ENCODE data around the gene CAPN5. TPM values are rescaled to one million over a fixed set of nuclear protein-coding genes. Genes with fewer than 3 reads are reported as not detected.

The CAPN5 gene
- total RNA-seq, 2 experiments from 2014 or later = 0.62 to 0.76 TPM

DNA sequence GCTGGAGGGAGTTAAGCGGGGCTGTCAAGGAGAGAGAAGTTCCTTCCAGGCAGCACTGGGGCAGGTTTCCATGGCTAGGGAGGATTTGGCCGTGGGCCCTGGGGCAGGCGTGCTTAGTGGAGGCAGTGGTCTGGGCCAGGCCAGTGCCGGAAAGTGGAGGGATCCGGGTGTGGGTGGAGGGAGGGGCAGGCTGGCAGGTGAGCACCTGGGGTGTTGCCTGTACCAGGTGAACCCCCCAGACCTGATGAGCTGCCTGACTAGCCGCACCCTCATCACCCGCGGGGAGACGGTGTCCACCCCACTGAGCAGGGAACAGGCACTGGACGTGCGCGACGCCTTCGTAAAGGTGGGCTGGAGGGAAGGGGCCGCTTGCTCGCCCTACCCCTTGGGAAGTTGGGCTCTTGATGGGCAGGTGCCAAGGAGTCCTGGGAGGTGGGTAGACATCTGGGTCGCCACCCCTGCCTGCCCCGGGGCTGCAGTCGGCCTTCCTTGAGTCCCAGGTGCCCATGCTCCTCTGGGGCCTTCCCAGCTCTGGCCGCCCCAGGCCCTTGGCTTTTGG is 93.2 kb downstream of the CAPN5 start:
- H3K27ac Mint-ChIP-seq = no peak overlapping the region
- ATAC-seq (no peak), DNase-seq (no peak)
- no peaks in the 10 kb centered on the region for H3K27me3 Mint-ChIP-seq
- no peak overlapping the region for H3K4me3 Mint-ChIP-seq
- intact Hi-C loops (cut with DNase I, micrococcal nuclease) = no loop called here
- ChIA-PET POLR2A (no interaction called here), CTCF (no interaction called here)
- H3K9me3 Mint-ChIP-seq (ENCODE audit: low read depth) = no peaks in the 10 kb centered on the region
- no peaks in the 10 kb centered on the region for H3K4me1 Mint-ChIP-seq
- no peaks in the 10 kb centered on the region for H3K36me3 Mint-ChIP-seq (ENCODE audit: low read depth)

DNA sequence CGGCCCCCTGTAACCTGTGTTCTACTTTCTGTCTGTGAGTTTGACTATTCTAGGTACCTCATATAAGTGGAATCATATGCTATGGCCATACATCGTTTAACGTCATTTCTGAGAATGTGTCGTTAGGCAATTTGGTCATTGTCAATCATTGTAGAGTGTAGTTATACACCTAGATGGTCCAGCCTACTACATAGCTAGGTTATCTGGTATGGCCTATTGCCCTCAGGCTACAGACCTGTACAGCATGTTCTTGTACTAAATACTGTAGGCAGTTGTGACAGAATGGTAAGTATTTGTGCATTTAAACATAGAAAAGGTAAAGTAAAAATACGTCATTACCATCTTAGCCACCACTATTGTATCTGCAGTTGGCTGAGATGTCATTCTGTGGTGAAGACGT is 96.5 kb downstream of the CAPN5 start:
- Mint-ChIP-seq H3K4me3 (no peak overlapping the region), H3K27ac (no peak overlapping the region), H3K36me3 (ENCODE audit: low read depth) (no peaks in the 10 kb centered on the region), H3K27me3 (no peaks in the 10 kb centered on the region), H3K9me3 (ENCODE audit: low read depth) (no peaks in the 10 kb centered on the region), H3K4me1 (no peaks in the 10 kb centered on the region)
- ATAC-seq (no peak), DNase-seq (no peak)
- ChIA-PET CTCF (no interaction called here), POLR2A (no interaction called here)
- intact Hi-C loops (cut with DNase I, micrococcal nuclease) = no loop called here

DNA sequence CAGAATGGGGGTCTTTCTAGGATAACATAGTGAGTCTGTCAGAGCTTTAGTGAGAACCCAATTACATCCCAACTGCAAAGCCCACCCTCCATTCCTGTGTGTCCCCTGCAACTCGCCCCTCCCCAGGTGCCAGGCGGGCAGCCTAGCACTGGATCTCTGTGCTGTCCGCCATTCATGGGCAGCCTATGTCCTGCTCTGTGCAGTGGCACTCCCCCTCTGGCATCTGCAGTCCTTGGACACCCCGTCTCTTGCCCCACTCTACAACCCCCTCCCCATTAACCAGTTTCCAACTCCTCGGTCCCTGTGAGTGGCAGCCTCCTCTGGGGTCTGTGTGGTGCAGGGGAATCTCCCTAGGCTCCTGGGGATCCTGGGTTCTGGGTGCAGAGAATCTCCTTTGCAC is 98.3 kb downstream of the CAPN5 start:
- ChIA-PET POLR2A (no interaction called here), CTCF (no interaction called here)
- no peak overlapping the region for H3K4me3 Mint-ChIP-seq
- H3K36me3 Mint-ChIP-seq (ENCODE audit: low read depth) = no peaks in the 10 kb centered on the region
- no peak for DNase-seq
- intact Hi-C loops (cut with DNase I, micrococcal nuclease) = no loop called here
- H3K27me3 Mint-ChIP-seq = no peaks in the 10 kb centered on the region
- H3K27ac Mint-ChIP-seq = no peak overlapping the region
- no peaks in the 10 kb centered on the region for H3K9me3 Mint-ChIP-seq (ENCODE audit: low read depth)
- no peaks in the 10 kb centered on the region for H3K4me1 Mint-ChIP-seq
- no peak for ATAC-seq

DNA sequence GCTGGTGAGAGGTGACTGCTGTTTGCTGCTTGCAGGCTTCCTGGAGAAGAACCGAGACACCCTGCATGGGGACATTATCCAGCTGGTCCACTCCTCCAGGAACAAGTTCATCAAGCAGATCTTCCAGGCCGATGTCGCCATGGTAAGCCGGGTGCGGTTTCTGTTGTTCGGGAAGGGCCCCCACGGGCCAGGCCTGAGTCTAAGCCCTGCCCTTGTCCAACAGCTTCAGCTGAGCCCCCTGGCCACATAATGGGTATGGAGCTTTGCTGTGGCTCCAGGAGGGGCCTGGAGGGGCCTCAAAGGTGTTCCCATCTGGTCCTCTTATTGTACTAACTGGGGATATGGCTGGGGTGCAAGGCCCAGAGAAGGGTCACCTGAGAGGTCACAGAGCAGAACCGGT is 99.2 kb downstream of the CAPN5 start:
- ChIA-PET POLR2A (no interaction called here), CTCF (interaction anchor here (0.6 to 1.0 kb wide), 3 partner anchors 39 to 306 kb away, joined by 3 to 5 read pairs (median 3); no protein-coding TSS in a partner anchor)
- H3K4me1 Mint-ChIP-seq = no peaks in the 10 kb centered on the region
- intact Hi-C loops (cut with DNase I, micrococcal nuclease) = no loop called here
- H3K4me3 Mint-ChIP-seq = no peak overlapping the region
- H3K36me3 Mint-ChIP-seq (ENCODE audit: low read depth) = no peaks in the 10 kb centered on the region
- ATAC-seq = no peak
- no peak for DNase-seq
- H3K9me3 Mint-ChIP-seq (ENCODE audit: low read depth) = no peaks in the 10 kb centered on the region
- H3K27me3 Mint-ChIP-seq = no peaks in the 10 kb centered on the region
- no peak overlapping the region for H3K27ac Mint-ChIP-seq

DNA sequence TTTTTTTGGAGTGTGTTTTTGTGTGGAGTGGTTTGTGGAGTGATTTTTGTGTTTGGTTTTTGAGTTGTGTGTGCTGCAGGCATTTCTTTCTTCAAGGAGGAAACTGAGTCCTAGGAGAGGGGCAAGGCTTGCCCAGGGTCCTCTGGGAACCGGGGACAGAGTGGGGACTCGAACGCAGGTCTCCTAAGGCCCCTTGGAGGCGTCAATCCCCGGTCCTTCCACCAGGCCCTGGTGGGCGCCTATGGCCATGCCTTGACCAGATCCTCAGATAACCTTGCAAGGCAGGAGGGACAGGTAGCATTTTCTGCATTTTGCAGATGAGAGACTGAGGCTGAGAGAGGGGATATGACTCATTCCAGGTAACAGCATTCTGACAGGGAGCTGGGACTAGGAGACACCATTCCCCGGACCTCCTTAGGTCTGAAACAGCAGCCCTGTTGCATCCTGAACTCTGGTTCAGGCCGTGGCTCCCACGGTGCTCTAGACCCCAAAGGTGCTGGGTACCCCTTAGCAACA is 100.4 kb downstream of the CAPN5 start:
- ChIA-PET CTCF (no interaction called here), POLR2A (no interaction called here)
- H3K4me3 Mint-ChIP-seq = no peak overlapping the region
- no peaks in the 10 kb centered on the region for H3K27me3 Mint-ChIP-seq
- DNase-seq = no peak
- no peaks in the 10 kb centered on the region for H3K4me1 Mint-ChIP-seq
- H3K36me3 Mint-ChIP-seq (ENCODE audit: low read depth) = no peaks in the 10 kb centered on the region
- no peak for ATAC-seq
- H3K27ac Mint-ChIP-seq = no peak overlapping the region
- intact Hi-C loops (cut with DNase I, micrococcal nuclease) = no loop called here
- no peaks in the 10 kb centered on the region for H3K9me3 Mint-ChIP-seq (ENCODE audit: low read depth)

DNA sequence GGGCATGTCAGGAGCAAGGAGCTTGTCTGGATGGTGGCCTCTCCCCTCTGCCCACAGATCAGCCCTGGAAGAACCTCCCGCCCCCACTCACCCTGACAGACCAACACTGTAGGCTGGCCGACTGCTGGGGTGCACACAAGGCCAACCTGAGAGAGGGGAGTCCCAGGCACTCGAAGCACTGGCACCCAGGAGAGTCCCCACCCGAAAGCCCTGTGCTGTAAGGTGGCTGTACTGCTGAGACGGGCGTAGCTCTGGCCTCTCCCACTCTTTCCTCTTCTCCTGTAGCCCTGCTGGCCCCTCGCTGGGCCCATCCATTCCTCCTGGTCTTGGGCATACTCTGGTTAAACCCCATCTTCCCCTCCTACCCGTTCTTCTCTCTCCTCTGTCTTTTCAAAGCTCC is 101.0 kb downstream of the CAPN5 start:
- H3K36me3 Mint-ChIP-seq (ENCODE audit: low read depth) = no peaks in the 10 kb centered on the region
- ATAC-seq = no peak

DNA sequence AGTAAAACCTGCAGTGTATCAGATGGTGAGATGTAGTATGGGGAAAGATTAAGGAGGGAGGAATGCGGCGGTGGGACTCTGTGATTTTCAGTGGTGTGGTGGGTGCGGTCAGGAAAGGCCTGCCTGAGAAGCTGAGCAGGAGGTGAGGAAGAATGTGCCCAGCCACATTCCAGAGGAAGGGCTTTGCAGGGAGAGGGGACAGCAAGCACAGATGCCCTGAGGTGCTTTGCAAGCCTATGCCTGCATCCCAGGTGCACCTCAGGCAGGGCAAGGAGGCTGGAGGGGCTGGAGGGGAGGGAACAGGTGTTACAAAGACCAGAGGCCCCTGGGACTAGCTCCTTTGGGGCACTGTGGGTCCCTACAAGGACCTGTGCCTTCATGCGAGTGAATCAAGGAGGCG is 103.3 kb downstream of the CAPN5 start:
- Mint-ChIP-seq H3K27me3 (no peaks in the 10 kb centered on the region), H3K9me3 (ENCODE audit: low read depth) (no peaks in the 10 kb centered on the region), H3K4me1 (no peaks in the 10 kb centered on the region), H3K4me3 (no peak overlapping the region), H3K36me3 (ENCODE audit: low read depth) (no peaks in the 10 kb centered on the region), H3K27ac (no peak overlapping the region)
- ChIA-PET POLR2A (no interaction called here), CTCF (interaction anchor here (0.5 to 1.2 kb wide), 3 partner anchors 16 to 157 kb away, joined by 3 to 4 read pairs (median 3); no protein-coding TSS in a partner anchor)
- DNase-seq = no peak
- intact Hi-C loops (cut with DNase I, micrococcal nuclease) = no loop called here
- no peak for ATAC-seq

More for the DNA sequence above, 101.0 kb downstream of the CAPN5 start:
- ChIA-PET POLR2A (no interaction called here), CTCF (interaction anchor here (0.9 kb wide), 1 partner anchor 20 kb away, joined by 4 read pairs; no protein-coding TSS in a partner anchor)
- H3K9me3 Mint-ChIP-seq (ENCODE audit: low read depth) = no peaks in the 10 kb centered on the region
- intact Hi-C loops (cut with DNase I, micrococcal nuclease) = no loop called here
- H3K4me1 Mint-ChIP-seq = no peaks in the 10 kb centered on the region
- no peak overlapping the region for H3K27ac Mint-ChIP-seq
- no peak for DNase-seq
- H3K27me3 Mint-ChIP-seq = no peaks in the 10 kb centered on the region
- H3K4me3 Mint-ChIP-seq = no peak overlapping the region

DNA sequence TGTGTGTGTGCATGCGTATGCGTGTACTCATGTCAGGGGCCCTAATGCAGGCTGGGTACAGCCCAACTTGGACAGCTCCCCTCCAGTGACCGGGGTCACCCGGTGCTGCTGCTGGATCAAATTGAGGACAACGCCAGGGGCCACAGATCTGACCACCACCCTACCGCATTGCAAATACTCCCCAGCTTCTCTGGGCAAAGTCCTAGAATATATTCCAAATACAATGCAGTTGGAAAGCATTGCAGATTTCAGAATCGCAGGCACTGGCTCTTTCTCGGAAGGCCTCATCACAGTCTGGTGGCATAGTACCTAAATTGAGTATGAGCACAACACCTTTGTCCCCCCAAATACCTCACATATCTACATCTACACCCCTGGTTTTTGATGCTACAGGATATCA is 104.5 kb downstream of the CAPN5 start:
- POLR2A ChIA-PET = no interaction called here
- no peaks in the 10 kb centered on the region for H3K9me3 Mint-ChIP-seq (ENCODE audit: low read depth)

DNA sequence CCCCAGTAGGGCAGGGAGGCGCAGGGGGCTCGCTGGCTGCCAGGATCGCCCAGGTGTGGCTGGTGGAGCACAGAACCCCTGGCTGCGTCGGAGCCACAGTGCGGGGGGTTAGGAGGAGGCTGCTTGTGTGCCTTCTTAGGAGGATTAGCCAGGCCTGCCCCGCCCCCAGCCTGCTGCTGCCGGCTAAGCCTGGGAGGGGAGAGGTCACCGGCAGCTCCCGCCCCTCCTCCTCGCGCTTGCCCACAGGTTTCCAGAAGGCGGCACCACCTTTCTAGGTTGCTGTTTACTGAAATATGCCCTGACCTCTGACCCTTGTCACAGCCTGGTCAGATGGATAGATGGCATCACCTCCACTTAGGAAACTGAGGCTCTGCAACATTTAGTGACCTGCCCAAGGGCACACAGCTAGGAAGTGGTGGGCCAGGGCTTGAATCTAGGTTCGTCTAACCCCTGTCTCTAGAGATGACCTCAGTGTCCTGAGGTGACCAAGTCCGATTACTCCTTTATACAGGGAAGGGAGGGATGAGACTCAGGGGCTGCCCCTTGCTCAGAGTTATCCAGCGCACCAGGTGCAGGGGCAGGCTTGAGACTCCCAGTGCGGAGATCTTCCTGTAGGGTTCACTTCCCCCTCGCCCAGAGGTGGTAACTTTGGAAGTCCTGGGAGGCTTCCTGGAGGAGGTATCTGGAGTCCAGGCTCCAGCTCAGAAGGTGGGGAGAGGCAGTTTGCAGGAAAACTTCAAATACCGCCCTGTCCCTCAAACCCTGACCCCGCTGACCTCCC is 105.3 kb downstream of the CAPN5 start:
- ChIA-PET CTCF (interaction anchor here (0.5 kb wide), 1 partner anchor 45 kb away, joined by 4 read pairs; no protein-coding TSS in a partner anchor), POLR2A (no interaction called here)
- H3K36me3 Mint-ChIP-seq (ENCODE audit: low read depth) = no peaks in the 10 kb centered on the region
- H3K4me3 Mint-ChIP-seq = no peak overlapping the region
- no peak for DNase-seq
- H3K9me3 Mint-ChIP-seq (ENCODE audit: low read depth) = no peaks in the 10 kb centered on the region
- intact Hi-C loops (cut with DNase I, micrococcal nuclease) = no loop called here
- H3K27me3 Mint-ChIP-seq = no peaks in the 10 kb centered on the region
- no peak for ATAC-seq
- no peak overlapping the region for H3K27ac Mint-ChIP-seq
- no peaks in the 10 kb centered on the region for H3K4me1 Mint-ChIP-seq

More for the DNA sequence above, 104.5 kb downstream of the CAPN5 start:
- intact Hi-C loops (cut with DNase I, micrococcal nuclease) = no loop called here
- DNase-seq = no peak
- no peaks in the 10 kb centered on the region for H3K4me1 Mint-ChIP-seq
- no peak overlapping the region for H3K27ac Mint-ChIP-seq
- H3K4me3 Mint-ChIP-seq = no peak overlapping the region
- CTCF ChIA-PET = interaction anchor here (0.5 kb wide), 1 partner anchor 44 kb away, joined by 4 read pairs; no protein-coding TSS in a partner anchor
- H3K36me3 Mint-ChIP-seq (ENCODE audit: low read depth) = no peaks in the 10 kb centered on the region
- ATAC-seq = no peak
- H3K27me3 Mint-ChIP-seq = no peaks in the 10 kb centered on the region

DNA sequence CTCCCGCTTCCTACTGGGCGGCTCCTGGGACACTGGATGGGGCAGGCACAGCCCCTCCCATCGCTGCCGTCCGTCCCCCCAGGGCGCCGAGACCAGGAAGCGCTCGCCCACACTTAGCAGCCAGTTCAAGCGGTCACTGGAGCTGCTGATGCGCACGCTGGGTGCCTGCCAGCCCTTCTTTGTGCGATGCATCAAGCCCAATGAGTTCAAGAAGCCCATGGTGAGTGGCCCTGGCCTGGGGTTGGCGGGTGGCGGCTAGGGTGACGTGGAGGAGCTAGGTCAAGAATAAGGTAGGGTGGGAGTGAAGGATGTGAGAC is 105.9 kb downstream of the CAPN5 start:
- intact Hi-C loops (cut with DNase I, micrococcal nuclease) = no loop called here
- ChIA-PET POLR2A (no interaction called here), CTCF (no interaction called here)
- Mint-ChIP-seq H3K9me3 (ENCODE audit: low read depth) (no peaks in the 10 kb centered on the region), H3K4me1 (no peaks in the 10 kb centered on the region), H3K27ac (no peak overlapping the region), H3K36me3 (ENCODE audit: low read depth) (no peaks in the 10 kb centered on the region), H3K27me3 (no peaks in the 10 kb centered on the region), H3K4me3 (no peak overlapping the region)
- ATAC-seq (no peak), DNase-seq (no peak)

DNA sequence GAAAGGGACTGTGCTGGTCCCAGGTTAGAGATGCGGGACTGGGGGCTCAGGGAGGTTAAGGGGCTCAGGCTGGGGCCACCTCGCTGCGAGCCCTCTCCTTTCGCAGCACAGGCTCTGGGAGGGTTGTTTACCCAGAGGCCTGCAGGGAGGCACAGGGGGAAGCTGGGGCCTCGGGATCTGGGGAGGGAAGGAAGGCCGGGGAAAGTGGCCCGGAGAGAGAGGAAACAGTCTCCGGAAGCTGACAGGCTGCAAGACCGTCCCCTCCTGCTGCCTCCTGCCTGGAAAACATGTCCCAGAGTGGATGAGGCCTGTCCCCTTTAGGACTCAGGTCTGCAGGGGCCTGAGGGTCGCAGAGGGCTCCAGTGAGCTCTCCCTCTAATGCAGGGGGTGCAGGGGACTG is 106.7 kb downstream of the CAPN5 start:
- Mint-ChIP-seq H3K27ac (no peak overlapping the region), H3K9me3 (ENCODE audit: low read depth) (peaks cover 2% of the 10 kb centered on the region), H3K36me3 (ENCODE audit: low read depth) (no peaks in the 10 kb centered on the region), H3K4me3 (no peak overlapping the region), H3K4me1 (no peaks in the 10 kb centered on the region), H3K27me3 (no peaks in the 10 kb centered on the region)
- ChIA-PET POLR2A (no interaction called here), CTCF (interaction anchor here (0.6 to 4.0 kb wide), 2 partner anchors 46 to 1391 kb away, joined by 4 to 16 read pairs; partner anchors contain the start of gene MYO7A)
- ATAC-seq (no peak), DNase-seq (no peak)
- intact Hi-C loops (cut with DNase I, micrococcal nuclease) = no loop called here

DNA sequence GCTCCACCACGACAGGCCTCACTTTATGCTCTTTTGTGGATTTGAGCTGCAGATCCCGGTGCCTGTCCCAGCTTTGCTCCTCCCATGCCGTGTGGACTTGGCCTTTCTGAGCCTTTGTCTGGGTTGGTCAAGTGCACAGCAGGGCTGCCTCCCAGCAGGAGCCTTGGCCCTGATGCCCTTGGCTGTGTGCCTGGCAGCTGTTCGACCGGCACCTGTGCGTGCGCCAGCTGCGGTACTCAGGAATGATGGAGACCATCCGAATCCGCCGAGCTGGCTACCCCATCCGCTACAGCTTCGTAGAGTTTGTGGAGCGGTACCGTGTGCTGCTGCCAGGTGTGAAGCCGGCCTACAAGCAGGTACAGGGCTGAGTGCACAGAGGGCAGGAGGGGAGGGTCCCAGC is 107.8 kb downstream of the CAPN5 start:
- no peak overlapping the region for H3K27ac Mint-ChIP-seq
- H3K36me3 Mint-ChIP-seq (ENCODE audit: low read depth) = no peaks in the 10 kb centered on the region
- ChIA-PET POLR2A (no interaction called here), CTCF (interaction anchor here (0.6 to 4.0 kb wide), 4 partner anchors 12 to 384 kb away, joined by 3 to 16 read pairs (median 4); partner anchors contain the start of gene MYO7A)
- no peak for ATAC-seq
- intact Hi-C loops (cut with DNase I, micrococcal nuclease) = no loop called here
- no peak for DNase-seq
- H3K27me3 Mint-ChIP-seq = no peaks in the 10 kb centered on the region
- H3K9me3 Mint-ChIP-seq (ENCODE audit: low read depth) = peaks cover 2% of the 10 kb centered on the region
- H3K4me1 Mint-ChIP-seq = no peaks in the 10 kb centered on the region
- no peak overlapping the region for H3K4me3 Mint-ChIP-seq

All from activated CD4-positive, alpha-beta T cell treated with anti-CD3 and anti-CD28 coated beads for 36 hours (primary cell).